ENCODE data around the gene MAPKAPK2.
"Not testable (repeated sequence)": the region's sequence is repeated elsewhere in the genome, so short reads cannot be mapped to it uniquely, and the experiment has no call there.

MAPKAPK2 gene

GRCh38 chr1:206751891-206752290 lies 67.2 kb downstream of the MAPKAPK2 start:
- DNase-seq = no peak

DNA sequence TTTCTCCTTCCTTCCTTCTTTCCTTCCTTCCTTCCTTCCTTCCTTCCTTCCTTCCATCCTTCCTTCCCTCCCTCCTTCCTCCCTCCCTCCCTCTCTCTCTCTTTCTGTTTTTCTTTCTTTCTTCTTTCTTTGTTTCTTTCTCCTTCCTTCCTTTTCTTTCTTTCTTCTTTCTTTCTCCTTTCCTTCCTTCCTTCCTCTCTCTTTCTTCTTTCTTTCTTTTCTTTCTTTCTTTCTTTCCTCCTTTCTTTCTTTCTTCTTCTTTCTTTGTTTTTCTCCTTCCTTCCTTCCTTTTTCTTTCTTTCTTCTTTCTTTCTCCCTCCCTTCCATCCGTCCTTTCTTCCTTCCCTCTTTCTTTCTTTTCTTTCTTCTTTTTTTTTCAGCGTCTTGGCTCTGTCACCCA lies 67.8 kb downstream of the MAPKAPK2 start:
- DNase-seq = no peak

DNA sequence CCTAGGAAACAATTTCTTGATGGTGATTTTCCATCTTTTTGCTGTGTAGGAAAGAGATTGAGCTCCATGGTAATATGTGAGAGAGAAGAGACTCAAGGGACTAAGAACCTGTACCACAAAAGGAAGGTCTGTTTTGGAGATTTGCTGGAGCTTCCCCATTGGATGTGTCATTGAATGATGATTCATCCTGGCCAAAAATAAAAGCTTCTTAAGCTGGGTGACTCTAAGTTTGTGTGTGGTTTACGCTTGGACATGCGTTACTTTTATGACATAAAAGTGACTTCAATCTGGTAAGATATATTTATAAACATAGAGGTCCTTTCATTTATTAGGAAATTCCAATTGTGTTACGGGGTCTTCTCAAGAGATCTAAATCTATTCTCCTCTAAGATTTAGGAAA lies 68.4 kb downstream of the MAPKAPK2 start:
- no peak for DNase-seq

GRCh38 chr1:206754011-206754410 lies 69.3 kb downstream of the MAPKAPK2 start:
- DNase-seq = no peak

- DNase-seq = no peak
These were observed 73.0 kb downstream of the MAPKAPK2 start for GRCh38 chr1:206757524-206758266.

DNA sequence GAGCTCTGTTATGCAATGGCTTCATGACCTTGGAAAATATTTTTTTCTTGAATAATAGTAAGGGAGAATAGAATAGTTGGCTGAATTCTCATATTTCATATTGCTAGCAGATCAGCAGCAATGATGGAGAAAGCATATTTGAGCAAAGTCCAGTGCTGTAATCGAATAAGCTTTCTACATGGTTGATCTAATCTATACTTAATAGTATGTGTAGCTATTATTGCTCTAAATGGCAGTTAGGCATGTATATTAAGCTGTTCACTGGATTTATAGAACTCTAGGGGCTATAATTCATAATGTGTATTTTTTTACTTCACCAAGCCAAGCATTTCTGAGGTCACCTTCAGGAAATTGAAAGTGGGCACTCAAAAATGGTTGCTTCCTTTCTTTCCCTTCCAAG lies 75.9 kb downstream of the MAPKAPK2 start:
- DNase-seq = no peak

DNA sequence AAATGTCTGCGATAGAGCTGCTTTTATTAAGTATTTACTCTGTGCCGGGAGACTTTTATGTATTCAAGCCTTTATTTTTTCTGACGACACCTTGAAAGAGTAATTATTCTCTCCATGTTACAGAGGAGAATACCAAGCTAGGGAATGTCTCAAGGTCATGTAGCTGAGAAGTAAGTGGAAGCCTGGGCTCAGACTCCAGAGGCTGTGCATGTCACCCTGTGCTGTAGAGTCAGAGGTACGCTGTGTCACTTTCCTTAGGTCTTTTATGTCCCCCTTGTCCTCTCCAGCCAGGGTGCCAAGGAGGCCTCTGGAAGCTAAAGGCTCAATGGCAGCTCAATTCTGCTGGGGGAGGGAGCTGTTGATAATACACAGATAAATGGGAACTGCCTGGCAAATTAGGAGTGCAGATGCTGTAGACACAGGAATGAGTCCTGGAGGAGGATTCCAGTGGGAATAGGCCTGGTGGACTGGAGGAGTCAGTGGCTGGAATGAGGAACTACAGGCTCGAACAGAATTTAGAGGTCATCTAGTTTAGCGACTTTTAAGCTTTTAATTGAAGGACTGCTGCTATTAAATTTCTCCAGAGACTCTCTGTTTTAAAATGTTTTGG lies 76.6 kb downstream of the MAPKAPK2 start:
- no peak for DNase-seq

DNA sequence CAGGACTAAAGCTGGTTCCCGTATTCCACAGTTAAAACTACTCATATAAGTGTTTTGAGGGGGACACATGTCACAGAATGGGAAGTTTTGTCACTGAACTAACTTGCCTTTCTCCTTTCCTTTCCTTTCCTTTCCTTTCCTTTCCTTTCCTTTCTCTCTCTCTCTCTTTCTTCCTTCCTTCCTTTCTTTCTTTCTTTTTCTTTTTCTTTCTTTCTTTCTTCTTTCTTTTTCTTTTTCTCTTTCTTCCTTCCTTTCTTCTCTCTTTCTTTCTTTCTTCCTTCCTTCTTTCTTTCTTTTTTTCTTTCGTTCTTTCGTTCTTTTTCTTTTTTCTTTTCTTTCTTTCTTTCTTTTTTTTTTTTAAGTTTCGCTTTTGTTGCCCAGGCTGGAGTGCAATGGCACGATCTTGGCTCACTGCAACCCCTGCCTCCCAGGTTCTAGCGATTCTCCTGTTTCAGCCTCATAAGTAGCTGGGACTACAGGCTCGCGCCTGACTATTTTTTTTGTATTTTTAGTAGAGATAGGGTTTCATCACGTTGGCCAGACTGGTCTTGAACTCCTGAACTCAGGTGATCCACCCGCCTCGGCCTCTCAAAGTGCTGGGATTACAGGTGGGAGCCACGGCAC lies 78.1 kb downstream of the MAPKAPK2 start:
- DNase-seq = not testable (repeated sequence)

GRCh38 chr1:206765771-206766170 lies 81.1 kb downstream of the MAPKAPK2 start:
- not testable (repeated sequence) for DNase-seq

DNA sequence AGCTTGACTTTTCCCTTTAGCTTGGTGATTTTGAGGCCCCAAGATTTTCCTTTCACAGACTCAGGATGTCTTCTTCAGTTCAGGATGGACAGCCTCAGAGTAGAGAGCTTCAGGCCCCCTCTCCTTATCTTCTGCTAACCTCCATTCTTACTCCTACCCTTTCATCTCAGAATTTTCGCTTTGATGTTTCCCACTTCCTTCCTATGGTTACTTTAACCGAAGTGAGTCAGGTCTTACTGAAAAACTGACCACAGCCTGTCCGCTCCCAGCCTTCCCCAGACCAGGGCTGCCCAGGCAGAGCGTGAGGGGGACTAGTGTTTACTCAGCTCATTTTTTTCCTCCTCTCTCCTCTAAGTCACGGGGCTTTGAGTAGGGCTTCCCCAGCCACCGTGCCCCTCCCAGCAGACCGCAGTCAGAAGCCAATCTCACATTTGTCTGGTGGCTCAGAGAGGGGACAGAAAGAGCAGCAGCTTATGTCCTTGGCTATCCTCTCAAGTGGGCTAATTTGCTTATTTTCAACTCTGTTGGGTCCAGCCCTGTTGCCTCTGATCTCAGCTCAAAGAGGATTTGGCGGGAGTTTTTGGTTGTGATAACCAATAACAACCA lies 81.6 kb downstream of the MAPKAPK2 start:
- no peak for DNase-seq

- DNase-seq = no peak
These were observed 84.0 kb downstream of the MAPKAPK2 start for GRCh38 chr1:206768472-206769303.

- DNase-seq = no peak
These were observed 84.6 kb downstream of the MAPKAPK2 start for GRCh38 chr1:206769304-206769731.

- DNase-seq = no peak
These were observed 86.0 kb downstream of the MAPKAPK2 start, which contains the start of gene IL19 for GRCh38 chr1:206770531-206771337. Gene IL19, plus strand, starts transcription at chr1:206770773. Its CDS starts 65,890 bp downstream, at chr1:206836663.

DNA sequence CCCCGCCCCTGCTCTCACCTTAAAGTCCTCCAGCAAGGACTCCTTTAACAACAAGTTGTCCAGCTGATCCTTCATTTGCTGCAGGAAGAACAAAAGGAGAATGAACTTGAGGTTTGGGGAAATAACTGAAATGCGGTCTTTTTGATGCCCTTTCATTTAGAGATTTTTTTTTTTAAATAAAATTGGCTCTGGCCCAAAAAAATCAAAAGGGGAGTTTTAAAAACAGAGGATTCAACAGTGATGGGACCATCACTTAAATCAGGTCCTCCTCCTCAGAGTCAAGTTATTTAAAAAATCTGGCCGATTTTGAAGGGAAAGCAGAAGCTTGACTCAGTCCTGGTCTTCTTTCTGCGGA lies 86.6 kb downstream of the MAPKAPK2 start:
- DNase-seq = no peak

GRCh38 chr1:206772243-206772937 lies 87.7 kb downstream of the MAPKAPK2 start, which contains the start of gene IL10:
Gene IL10, minus strand, starts transcription at chr1:206772494. Its CDS starts 59 bp downstream, at chr1:206772435.
- no peak for DNase-seq

GRCh38 chr1:206774093-206774492 lies 89.4 kb downstream of the MAPKAPK2 start:
- no peak for DNase-seq

- DNase-seq = no peak
These were observed 91.5 kb downstream of the MAPKAPK2 start for GRCh38 chr1:206776229-206776628.

DNA sequence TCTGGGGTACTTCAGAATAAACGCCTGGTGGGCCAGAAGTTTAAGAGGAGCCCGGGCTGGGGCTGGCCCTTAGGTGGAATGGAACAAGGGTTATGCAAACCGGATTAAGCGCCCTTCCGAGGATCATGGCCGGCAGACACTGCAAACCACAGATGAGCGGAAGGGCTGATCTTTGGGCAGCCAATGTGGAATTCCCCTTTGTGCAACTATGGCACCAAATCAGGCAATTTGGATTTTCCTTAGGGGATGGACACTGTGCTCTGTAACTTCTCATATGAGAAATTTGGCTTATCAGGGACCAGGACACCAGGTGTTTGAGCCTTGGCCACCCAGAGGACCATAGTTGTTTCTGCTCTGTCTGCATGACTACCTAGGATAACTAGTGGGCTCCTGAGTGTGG lies 93.3 kb downstream of the MAPKAPK2 start:
- DNase-seq = no peak

GRCh38 chr1:206778911-206779310 lies 94.2 kb downstream of the MAPKAPK2 start:
- not testable (repeated sequence) for DNase-seq

DNA sequence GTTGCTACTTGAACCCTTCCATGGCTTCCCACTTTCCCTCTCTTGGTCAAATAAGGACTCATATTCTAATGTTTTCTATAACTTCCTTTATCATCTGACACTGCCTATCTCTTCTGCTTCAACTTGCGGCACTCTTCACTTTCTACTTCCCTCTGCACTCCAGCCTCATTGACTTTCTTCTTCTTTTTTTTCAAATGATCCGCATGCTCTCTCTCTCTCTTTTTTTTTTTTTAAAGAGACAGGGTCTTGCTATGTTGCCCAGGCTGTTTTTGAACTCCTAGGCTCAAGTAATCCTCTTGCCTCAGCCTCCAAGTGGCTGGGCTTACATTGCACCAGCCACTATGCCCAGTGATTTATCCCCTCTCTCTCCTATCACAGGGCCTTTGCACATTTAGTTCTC lies 94.9 kb downstream of the MAPKAPK2 start:
- no peak for DNase-seq

GRCh38 chr1:206782448-206782847 lies 97.7 kb downstream of the MAPKAPK2 start:
- DNase-seq = no peak
